Activated B cell treated with CpG ODN at 0.5 μM for 24 hours (primary cell): ENCODE results near the gene ADAMTS15. TPM values are rescaled to one million over a fixed set of nuclear protein-coding genes. Genes with fewer than 3 reads are reported as not detected.

Experiments
- ATAC-seq: fragments of 200-7000 bp; cut with Tn5 transposase; one replicate; pipeline ENCODE4 v1.10.0; 2021; ENCODE audit warnings: low read depth, mild to moderate bottlenecking, moderate library complexity
- CTCF ChIA-PET: fragments of 350-600 bp; sonication (Branson Sonifier 250); formaldehyde crosslinking; loops from one replicate; lab custom pipeline; 2021; ENCODE audit warnings: antibody characterized with exemption; lab: Charles Lee
- POLR2A ChIA-PET: fragments of 350-600 bp; sonication (Branson Sonifier 250); formaldehyde crosslinking; loops from one replicate; lab custom pipeline; 2021; ENCODE audit warnings: antibody characterized with exemption; lab: Charles Lee
- DNase-seq: peaks from one replicate; pipeline ENCODE4 v3.0.0; 2022
- H3K27ac Mint-ChIP-seq: one replicate; pipeline ENCODE4 v1.8.0; 2020; ENCODE audit warnings: mixed read lengths
- H3K27me3 Mint-ChIP-seq: one replicate; pipeline ENCODE4 v1.8.0; 2021; ENCODE audit warnings: mixed read lengths
- H3K36me3 Mint-ChIP-seq: one replicate; pipeline ENCODE4 v1.8.0; 2021; ENCODE audit warnings: low read depth, mixed read lengths
- H3K4me1 Mint-ChIP-seq: one replicate; pipeline ENCODE4 v1.8.0; 2021; ENCODE audit warnings: mixed read lengths
- H3K4me3 Mint-ChIP-seq: one replicate; pipeline ENCODE4 v1.8.0; 2020; ENCODE audit warnings: mild to moderate bottlenecking, mixed read lengths
- H3K9me3 Mint-ChIP-seq: one replicate; pipeline ENCODE4 v1.8.0; 2020; ENCODE audit warnings: mixed read lengths
- intact Hi-C: fragments of 100-400 bp; cut with micrococcal nuclease; formaldehyde crosslinking; loops from one replicate; pipeline ENCODE4 v1.15.1; 2024
- total RNA-seq: library from RNA; stranded (reverse); gene quantifications from 2 replicates; pipeline ENCODE4 v1.2.3, GENCODE V29; 2022
- TF ChIP-seq, protein P1 (sequence below): fragments of 200-600 bp; IDR thresholded peaks from one replicate; pipeline ENCODE4 v1.8.0; 2022; ENCODE audit warnings: antibody characterized with exemption, mild to moderate bottlenecking

ADAMTS15 gene
- total RNA-seq, 1 donor from 2014 or later, result not detected

DNA sequence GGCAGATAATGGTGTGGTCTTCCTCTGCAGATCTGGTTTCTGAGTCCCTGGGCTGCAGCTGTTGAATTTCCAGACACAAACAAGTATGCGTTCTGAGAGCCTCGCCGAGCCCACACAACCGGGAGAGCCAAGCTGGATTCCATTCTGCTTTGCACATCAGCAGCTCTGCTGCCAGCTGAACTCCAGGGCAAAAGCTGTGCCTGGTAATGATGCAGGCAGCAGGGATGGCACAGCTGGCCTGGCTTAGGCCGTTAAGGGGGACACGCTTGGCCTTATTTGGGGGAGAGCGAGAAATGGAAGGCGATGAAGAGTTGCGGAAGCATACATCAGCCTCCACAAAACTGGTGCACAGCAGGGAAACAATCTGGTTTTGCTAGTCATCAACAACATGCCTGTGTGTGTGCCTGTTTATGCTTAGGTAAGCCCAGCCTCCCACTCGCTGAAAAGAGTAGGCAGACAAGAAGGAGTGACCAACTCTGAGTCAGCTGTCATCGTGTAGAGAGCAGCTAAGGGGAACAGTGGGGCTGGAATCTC is 45.1 kb upstream of the ADAMTS15 start:
- intact Hi-C loops, result no loop called here
- ATAC-seq (no peak), DNase-seq (no peak)
- TF ChIP-seq, protein P1, sequence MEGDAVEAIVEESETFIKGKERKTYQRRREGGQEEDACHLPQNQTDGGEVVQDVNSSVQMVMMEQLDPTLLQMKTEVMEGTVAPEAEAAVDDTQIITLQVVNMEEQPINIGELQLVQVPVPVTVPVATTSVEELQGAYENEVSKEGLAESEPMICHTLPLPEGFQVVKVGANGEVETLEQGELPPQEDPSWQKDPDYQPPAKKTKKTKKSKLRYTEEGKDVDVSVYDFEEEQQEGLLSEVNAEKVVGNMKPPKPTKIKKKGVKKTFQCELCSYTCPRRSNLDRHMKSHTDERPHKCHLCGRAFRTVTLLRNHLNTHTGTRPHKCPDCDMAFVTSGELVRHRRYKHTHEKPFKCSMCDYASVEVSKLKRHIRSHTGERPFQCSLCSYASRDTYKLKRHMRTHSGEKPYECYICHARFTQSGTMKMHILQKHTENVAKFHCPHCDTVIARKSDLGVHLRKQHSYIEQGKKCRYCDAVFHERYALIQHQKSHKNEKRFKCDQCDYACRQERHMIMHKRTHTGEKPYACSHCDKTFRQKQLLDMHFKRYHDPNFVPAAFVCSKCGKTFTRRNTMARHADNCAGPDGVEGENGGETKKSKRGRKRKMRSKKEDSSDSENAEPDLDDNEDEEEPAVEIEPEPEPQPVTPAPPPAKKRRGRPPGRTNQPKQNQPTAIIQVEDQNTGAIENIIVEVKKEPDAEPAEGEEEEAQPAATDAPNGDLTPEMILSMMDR, result no peak
- Mint-ChIP-seq H3K27me3 (peaks cover 20% of the 10 kb centered on the region), H3K36me3 (no peaks in the 10 kb centered on the region), H3K4me3 (no peak overlapping the region), H3K9me3 (no peaks in the 10 kb centered on the region), H3K27ac (no peak overlapping the region), H3K4me1 (peaks cover 8% of the 10 kb centered on the region)
- ChIA-PET POLR2A (no interaction called here), CTCF (no interaction called here)

DNA sequence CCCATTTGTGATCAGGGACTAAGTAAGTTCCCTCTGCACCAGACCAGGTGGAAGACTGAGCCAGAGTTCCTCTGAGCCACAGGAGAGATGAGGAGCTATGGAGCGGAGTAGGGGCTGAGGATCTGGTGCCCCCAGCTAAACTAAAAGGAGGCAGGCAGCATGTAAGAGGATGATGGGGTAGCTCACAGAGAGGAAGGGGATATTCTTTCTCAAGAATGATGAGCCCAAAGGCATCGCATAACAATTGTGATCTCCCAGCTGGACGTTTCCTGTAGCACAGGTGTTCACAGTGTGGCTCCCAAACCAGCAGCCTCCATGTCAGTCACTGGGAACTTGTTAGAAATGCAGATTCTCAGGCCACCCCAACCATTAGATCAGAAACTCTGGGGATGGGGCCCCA is 44.5 kb upstream of the ADAMTS15 start:
- H3K4me1 Mint-ChIP-seq, result peaks cover 8% of the 10 kb centered on the region
- no peaks in the 10 kb centered on the region for H3K9me3 Mint-ChIP-seq
- intact Hi-C loops, result no loop called here
- POLR2A ChIA-PET, result no interaction called here
- ATAC-seq, result no peak
- no peak overlapping the region for H3K27ac Mint-ChIP-seq
- no peaks in the 10 kb centered on the region for H3K36me3 Mint-ChIP-seq
- no peak for DNase-seq
- CTCF ChIA-PET, result no interaction called here
- H3K4me3 Mint-ChIP-seq, result no peak overlapping the region
- H3K27me3 Mint-ChIP-seq, result peaks cover 22% of the 10 kb centered on the region
- TF ChIP-seq, protein P1, result no peak

DNA sequence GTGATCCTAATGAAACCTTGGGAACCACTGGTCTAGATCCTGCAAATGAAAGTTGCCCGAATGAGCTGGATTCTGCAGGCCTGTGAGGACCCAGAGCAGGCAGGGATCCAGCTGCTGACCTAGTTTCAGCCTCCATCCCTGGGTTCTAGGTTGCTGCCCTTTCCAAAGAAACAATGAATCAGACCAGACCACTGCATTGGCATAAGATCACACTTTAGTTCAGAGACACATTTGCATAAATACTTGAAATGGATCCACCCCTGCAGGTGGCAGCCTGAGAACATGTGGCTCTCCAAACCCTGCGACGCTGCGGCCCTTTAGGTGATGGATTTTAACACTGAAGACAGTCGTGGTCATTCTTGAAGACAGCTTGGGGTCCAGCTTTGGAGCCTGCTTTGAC is 43.7 kb upstream of the ADAMTS15 start:
- intact Hi-C loops, result no loop called here
- no peak overlapping the region for H3K27ac Mint-ChIP-seq
- no peaks in the 10 kb centered on the region for H3K36me3 Mint-ChIP-seq
- ATAC-seq (no peak), DNase-seq (no peak)
- H3K27me3 Mint-ChIP-seq, result peaks cover 29% of the 10 kb centered on the region
- TF ChIP-seq, protein P1, result no peak
- ChIA-PET CTCF (no interaction called here), POLR2A (no interaction called here)
- H3K4me3 Mint-ChIP-seq, result no peak overlapping the region
- no peaks in the 10 kb centered on the region for H3K9me3 Mint-ChIP-seq
- peaks cover 8% of the 10 kb centered on the region for H3K4me1 Mint-ChIP-seq

DNA sequence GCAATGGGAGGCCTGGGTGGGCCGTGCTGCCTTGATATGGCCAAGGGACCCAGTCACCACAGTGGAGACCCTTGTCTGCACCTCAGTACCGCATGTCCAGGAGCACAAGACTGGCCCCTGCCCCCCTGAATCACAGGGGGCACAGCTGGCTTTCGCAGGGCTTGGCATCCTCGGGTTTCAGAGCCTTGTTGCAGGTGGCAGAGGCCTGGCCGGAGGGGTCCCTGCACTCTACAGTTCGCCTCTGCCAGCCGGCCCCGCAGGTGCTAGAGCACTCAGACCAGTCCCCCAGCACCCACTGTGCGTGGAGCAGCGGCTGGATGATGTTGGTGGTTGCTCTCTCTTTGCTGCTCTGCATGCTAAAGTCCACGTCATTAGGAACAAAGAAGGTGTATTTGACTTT is 43.0 kb upstream of the ADAMTS15 start:
- ChIA-PET POLR2A (no interaction called here), CTCF (no interaction called here)
- no peaks in the 10 kb centered on the region for H3K36me3 Mint-ChIP-seq
- TF ChIP-seq, protein P1, result no peak
- H3K27me3 Mint-ChIP-seq, result peaks cover 30% of the 10 kb centered on the region
- peaks cover 8% of the 10 kb centered on the region for H3K4me1 Mint-ChIP-seq
- intact Hi-C loops, result no loop called here
- ATAC-seq (no peak), DNase-seq (no peak)
- H3K9me3 Mint-ChIP-seq, result no peaks in the 10 kb centered on the region
- H3K27ac Mint-ChIP-seq, result no peak overlapping the region
- no peak overlapping the region for H3K4me3 Mint-ChIP-seq

DNA sequence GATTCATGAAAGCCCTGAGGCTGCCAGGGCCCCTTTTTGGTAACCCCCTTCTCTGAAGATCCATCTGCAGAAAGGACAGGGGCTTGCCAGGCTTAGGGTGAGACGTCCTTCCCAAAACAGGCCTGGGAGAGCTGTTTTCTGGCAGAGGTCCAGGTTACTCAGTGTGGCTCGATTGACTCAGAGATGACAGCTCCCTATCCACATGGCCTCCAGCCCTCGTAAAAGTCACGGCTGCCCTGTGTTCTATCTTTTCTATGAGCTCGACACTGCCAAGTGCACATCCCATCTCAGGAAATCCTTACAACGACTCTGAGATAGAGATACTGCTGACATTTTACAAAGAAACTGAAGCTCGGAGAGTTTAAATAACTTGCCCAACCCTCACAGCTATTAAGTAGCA is 40.5 kb upstream of the ADAMTS15 start:
- H3K27ac Mint-ChIP-seq, result no peak overlapping the region
- H3K4me1 Mint-ChIP-seq, result no peaks in the 10 kb centered on the region
- H3K4me3 Mint-ChIP-seq, result no peak overlapping the region
- ATAC-seq (no peak), DNase-seq (no peak)
- intact Hi-C loops, result no loop called here
- ChIA-PET POLR2A (no interaction called here), CTCF (no interaction called here)
- no peaks in the 10 kb centered on the region for H3K9me3 Mint-ChIP-seq
- no peaks in the 10 kb centered on the region for H3K36me3 Mint-ChIP-seq
- H3K27me3 Mint-ChIP-seq, result peaks cover 26% of the 10 kb centered on the region
- TF ChIP-seq, protein P1, result no peak
